ENCODE results near the gene OGFOD1.

OGFOD1 gene

DNA sequence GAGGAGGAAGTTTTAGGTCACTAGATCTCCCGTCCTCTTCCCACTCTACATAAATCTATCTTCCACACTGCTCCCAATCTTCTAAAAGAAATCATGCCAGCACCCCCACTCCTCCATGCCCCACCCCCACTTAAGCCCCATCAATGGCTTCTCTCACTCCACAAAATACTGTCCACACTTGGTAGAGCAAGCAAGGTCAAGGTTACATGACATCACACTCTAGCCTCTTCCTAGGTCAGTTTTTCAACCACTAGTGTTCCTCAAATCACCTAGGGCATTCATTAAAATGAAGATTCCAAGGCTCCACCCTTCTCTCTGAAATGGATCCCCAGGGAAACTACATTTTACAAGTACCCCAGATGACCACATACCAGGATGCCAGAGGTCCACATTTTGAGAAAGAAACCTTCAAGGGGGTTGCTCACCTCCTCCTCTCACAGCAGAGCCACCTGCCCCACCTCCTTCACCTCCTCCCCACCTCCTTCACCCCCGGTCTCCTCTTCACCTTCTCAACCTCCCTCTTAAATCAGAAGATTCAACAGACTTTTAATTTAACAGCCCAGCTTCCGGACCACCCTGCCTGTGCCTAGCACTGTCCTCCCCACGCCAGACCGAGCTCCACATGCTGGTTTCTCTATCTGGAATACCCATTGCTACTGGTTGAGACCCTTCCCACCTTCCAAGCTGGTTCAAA, 29.2 kb upstream of the OGFOD1 start:
- Mint-ChIP-seq H3K27ac (peak overlapping the region; percentile 66), H3K36me3 (ENCODE audit: low read depth) (peaks cover 11% of the 10 kb centered on the region), H3K4me3 (no peak overlapping the region), H3K27me3 (no peaks in the 10 kb centered on the region), H3K4me1 (ENCODE audit: low read depth) (peaks cover 43% of the 10 kb centered on the region), H3K9me3 (no peaks in the 10 kb centered on the region)
- intact Hi-C loops (cut with micrococcal nuclease), result no loop called here

DNA sequence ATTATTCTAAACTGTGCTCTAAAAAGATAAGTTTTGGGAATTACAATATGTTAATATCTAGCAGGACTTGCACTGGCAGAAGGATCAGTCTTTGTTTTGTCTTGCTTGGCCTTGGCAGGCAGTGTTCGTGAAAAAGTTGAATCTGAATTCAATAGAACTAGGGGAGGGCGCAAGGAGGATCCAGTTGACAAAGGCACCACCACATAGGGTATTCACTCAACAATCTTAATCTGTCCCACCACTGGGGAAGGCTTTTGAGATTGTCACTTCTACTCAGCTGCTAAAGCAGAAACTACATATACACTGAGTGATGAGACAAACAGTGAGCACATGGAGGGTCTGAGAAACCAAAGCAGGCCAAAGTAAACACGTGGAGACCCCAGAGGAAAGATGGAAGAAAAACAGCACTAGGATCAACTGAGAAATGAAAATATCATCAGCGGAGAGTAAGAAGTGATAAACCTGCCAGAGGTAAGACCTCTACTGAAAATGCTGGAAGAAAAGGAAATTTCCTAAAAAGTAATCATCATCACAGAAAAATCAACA, 28.4 kb upstream of the OGFOD1 start:
- Mint-ChIP-seq H3K4me1 (ENCODE audit: low read depth) (peaks cover 43% of the 10 kb centered on the region), H3K27me3 (no peaks in the 10 kb centered on the region), H3K9me3 (no peaks in the 10 kb centered on the region), H3K4me3 (no peak overlapping the region), H3K36me3 (ENCODE audit: low read depth) (peaks cover 11% of the 10 kb centered on the region), H3K27ac (peak overlapping the region; percentile 66)
- intact Hi-C loops (cut with micrococcal nuclease), result no loop called here

DNA sequence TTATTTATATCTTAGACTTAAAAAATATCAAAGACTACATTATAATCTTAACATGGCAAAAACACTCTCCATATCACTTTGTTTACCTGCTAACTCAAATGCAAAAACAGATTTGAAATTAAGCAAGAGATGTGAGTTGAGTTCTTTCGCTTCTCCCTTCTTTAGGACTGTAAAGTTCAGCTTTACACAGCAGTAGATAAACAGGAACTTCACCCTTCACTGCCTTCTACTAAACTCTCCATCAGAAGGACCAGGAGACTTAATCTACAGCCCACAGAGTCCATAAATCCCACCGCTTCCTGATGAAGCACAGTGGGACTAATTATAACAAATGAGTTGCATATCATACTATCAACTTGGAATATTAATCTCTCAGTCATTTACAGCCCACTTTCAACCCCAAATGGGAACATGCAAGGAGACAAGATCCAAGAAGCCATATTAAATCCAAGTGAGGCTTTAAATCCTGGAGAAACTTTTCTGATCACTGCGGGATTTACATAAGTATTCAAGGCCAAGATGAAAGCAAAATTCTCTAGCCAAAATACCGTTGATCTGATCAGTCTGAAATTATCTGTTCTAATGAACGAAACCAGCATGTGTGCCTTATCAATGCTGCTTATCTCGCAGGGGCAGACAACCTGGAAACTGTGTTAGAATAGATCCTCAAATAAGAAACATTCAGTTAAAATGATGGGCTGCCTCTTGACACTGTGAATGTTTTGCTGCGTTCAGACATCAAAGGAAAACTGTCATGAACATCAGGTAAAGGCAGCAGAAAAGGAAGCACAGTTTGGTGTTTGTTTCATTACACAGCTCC, 27.6 kb upstream of the OGFOD1 start:
- peaks cover 11% of the 10 kb centered on the region for H3K36me3 Mint-ChIP-seq (ENCODE audit: low read depth)
- H3K27me3 Mint-ChIP-seq, result no peaks in the 10 kb centered on the region
- peaks cover 43% of the 10 kb centered on the region for H3K4me1 Mint-ChIP-seq (ENCODE audit: low read depth)
- no peaks in the 10 kb centered on the region for H3K9me3 Mint-ChIP-seq
- peak overlapping the region; percentile 87 for H3K27ac Mint-ChIP-seq
- intact Hi-C loops (cut with micrococcal nuclease), result no loop called here
- H3K4me3 Mint-ChIP-seq, result peak overlapping the region; percentile 97

DNA sequence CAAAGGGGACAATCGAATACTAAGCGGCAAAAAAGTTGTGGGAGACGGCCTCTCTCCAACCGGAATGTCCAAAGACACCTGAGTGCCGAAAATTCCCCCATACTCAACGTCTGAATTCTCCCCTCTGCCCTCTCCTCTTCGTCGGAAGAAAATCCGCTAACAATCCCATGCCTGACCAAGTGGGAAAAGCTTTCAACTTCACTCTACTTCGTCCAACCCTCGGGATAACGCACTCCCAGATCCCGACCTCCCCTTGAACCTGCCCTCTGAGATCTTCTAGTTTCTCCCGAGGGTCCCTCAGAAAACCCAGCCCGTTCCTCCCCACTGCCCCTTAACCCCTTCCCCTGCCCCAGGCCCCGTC, 27.0 kb upstream of the OGFOD1 start:
- H3K4me3 Mint-ChIP-seq, result peak overlapping the region; percentile 97
- intact Hi-C loops (cut with micrococcal nuclease), result no loop called here
- no peaks in the 10 kb centered on the region for H3K9me3 Mint-ChIP-seq
- peaks cover 11% of the 10 kb centered on the region for H3K36me3 Mint-ChIP-seq (ENCODE audit: low read depth)
- peaks cover 43% of the 10 kb centered on the region for H3K4me1 Mint-ChIP-seq (ENCODE audit: low read depth)
- peak overlapping the region; percentile 87 for H3K27ac Mint-ChIP-seq
- H3K27me3 Mint-ChIP-seq, result no peaks in the 10 kb centered on the region

DNA sequence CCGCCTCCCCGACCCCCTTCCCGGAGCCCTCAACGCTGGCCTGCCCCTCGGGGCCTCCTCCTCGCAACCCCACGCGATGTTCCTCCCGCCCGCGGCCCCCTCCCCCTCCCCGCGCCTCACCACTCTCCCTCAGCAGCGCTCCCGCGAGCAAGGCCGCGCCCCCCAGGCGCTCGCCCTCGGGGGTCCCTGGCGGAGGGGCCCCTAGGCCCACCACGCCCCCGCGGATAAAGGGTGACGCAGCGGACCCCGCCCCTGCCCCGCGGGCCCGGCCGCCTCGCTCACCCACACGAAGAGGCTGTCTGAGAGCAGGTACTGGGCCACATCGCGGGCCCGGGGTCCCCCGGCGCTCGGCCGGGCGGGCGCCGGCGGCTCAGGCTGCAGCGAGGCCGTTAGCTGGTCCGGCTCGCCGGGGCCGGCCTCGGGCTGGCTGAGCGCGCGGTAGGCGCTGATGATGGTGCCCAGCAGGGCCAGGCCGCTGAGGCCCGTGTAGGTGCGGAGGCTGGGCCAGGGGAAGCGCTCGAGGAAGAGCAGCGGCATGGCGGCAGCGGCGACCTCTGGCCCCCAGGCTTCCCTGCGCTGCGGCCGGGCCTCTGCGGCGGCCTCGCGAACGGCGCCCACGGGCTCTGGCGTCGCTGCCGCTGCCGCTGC, 26.4 kb upstream of the OGFOD1 start:
- Mint-ChIP-seq H3K9me3 (no peaks in the 10 kb centered on the region), H3K27ac (peak overlapping the region; percentile 87), H3K4me1 (ENCODE audit: low read depth) (peaks cover 43% of the 10 kb centered on the region), H3K4me3 (peak overlapping the region; percentile 97), H3K27me3 (no peaks in the 10 kb centered on the region), H3K36me3 (ENCODE audit: low read depth) (peaks cover 11% of the 10 kb centered on the region)
- intact Hi-C loops (cut with micrococcal nuclease), result loop anchor here (1.0 kb wide), 1 partner anchor 26 kb away; the partner anchor contains the start of genes NUDT21 and OGFOD1

DNA sequence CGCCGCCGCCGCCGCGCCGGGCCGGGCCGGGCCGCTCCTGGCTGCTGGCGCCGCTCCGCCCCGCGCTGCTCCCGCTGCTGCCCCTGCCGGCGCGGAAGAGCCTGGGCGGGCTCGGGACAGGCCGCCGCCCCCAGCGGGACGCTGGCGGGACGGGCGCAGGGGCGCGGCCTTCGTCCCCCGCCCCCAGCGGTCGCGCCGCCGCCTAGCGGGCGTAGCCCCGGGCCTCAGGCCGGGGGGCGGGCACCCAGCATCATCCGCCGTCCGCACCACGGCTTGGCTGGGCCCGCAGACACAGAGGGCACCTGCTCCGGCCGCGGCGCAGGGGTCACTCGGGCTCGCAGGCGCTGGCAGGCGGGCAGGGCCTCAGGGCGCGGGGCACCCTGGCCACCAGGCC, 25.9 kb upstream of the OGFOD1 start, which contains the start of gene AMFR:
Gene AMFR, minus strand, starts transcription at position 107 of the 394 bp plus-strand sequence. CDS start 218 bp downstream, outside the sequence.
- intact Hi-C loops (cut with micrococcal nuclease), result loop anchor here (1.0 kb wide), 1 partner anchor 26 kb away; the partner anchor contains the start of genes NUDT21 and OGFOD1
- no peaks in the 10 kb centered on the region for H3K27me3 Mint-ChIP-seq
- H3K36me3 Mint-ChIP-seq (ENCODE audit: low read depth), result peaks cover 10% of the 10 kb centered on the region
- peaks cover 37% of the 10 kb centered on the region for H3K4me1 Mint-ChIP-seq (ENCODE audit: low read depth)
- peak within 1 kb of the TSS; percentile 87 for H3K27ac Mint-ChIP-seq
- H3K9me3 Mint-ChIP-seq, result no peaks in the 10 kb centered on the region
- peak within 1 kb of the TSS; percentile 97 for H3K4me3 Mint-ChIP-seq

DNA sequence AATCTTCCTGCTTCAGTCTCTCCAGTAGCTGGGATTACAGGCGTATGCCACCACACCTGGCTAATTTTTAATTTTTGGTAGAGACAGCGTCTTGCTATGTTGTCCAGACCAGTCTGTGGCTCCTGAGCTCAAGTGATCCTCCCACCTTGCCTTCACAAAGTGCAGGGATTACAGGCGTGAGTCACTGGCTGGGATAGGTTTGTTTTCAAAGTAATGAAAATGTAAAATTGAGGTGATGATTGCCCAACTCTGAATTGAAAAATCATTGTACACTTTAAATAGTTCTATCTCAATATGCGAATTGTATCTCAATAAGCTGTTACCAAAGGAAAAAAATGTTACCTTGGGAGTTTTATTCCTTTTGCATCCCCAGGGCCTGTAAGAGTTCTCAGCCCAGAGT, 24.8 kb upstream of the OGFOD1 start:
- H3K36me3 Mint-ChIP-seq (ENCODE audit: low read depth), result peaks cover 20% of the 10 kb centered on the region
- H3K27ac Mint-ChIP-seq, result no peak overlapping the region
- H3K9me3 Mint-ChIP-seq, result no peaks in the 10 kb centered on the region
- H3K4me3 Mint-ChIP-seq, result no peak overlapping the region
- H3K4me1 Mint-ChIP-seq (ENCODE audit: low read depth), result peaks cover 31% of the 10 kb centered on the region
- no peaks in the 10 kb centered on the region for H3K27me3 Mint-ChIP-seq
- intact Hi-C loops (cut with micrococcal nuclease), result no loop called here

DNA sequence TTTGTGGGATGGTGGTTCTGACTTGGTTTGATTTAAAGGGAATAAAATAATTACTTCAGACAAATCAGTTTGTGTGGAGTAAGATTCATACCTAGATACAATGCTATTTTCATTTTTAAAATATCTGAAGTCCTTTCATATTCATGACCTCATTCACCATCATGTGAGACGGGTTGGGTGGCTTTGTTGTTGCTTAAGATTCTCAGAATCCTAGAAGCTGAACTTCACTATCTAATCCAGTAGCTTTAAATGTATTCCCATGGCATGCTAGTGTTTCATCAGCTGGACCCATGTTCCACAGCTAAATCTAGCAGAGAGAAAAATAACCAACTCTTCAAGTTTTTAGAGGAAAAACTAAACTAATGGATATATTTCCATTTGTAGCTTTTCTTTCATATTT, 23.3 kb upstream of the OGFOD1 start:
- H3K27me3 Mint-ChIP-seq, result no peaks in the 10 kb centered on the region
- H3K9me3 Mint-ChIP-seq, result no peaks in the 10 kb centered on the region
- intact Hi-C loops (cut with micrococcal nuclease), result no loop called here
- no peak overlapping the region for H3K27ac Mint-ChIP-seq
- H3K36me3 Mint-ChIP-seq (ENCODE audit: low read depth), result peaks cover 34% of the 10 kb centered on the region
- no peak overlapping the region for H3K4me3 Mint-ChIP-seq
- H3K4me1 Mint-ChIP-seq (ENCODE audit: low read depth), result peaks cover 16% of the 10 kb centered on the region

DNA sequence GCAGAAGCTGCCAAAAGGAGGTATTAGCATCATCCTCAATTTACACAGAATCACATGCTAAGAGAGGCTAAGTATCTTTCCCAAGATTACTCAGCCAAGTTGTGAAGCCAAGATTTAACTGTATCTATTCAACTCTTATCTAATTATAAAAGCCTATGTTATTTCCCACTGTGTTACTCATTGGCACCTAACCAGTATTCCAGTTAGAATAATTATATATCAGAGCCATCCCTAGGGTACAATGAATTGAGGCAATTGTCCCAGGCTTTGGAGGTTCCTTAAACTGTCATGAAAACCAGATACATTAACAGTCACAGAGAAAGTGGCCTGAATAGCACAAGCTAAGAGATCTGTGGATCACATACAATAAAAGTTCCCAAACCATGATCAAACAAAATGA, 15.1 kb upstream of the OGFOD1 start:
- Mint-ChIP-seq H3K4me3 (no peak overlapping the region), H3K27ac (peak overlapping the region; percentile 27), H3K4me1 (ENCODE audit: low read depth) (no peaks in the 10 kb centered on the region), H3K9me3 (no peaks in the 10 kb centered on the region), H3K27me3 (no peaks in the 10 kb centered on the region), H3K36me3 (ENCODE audit: low read depth) (peaks cover 72% of the 10 kb centered on the region)
- intact Hi-C loops (cut with micrococcal nuclease), result no loop called here

DNA sequence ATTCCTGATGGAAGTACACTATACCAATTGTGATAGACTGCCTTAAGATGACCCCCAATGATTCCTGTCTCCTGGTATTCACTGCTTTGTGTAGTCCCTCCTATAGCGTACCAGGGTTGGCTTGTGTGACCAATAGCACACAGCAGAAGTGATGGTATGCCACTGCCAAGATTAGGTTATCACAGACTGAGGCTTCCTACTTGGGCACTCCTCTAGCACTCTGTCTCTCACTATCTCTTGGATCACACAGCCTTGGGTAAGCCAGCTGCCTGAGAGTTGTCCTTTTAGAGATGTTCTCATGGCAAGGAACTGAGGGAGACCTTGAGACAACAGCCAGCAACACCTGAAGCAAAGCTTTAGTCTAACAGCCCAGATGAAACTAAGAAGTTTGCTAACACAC, 13.3 kb upstream of the OGFOD1 start:
- H3K9me3 Mint-ChIP-seq, result no peaks in the 10 kb centered on the region
- no peak overlapping the region for H3K4me3 Mint-ChIP-seq
- no peaks in the 10 kb centered on the region for H3K4me1 Mint-ChIP-seq (ENCODE audit: low read depth)
- H3K27me3 Mint-ChIP-seq, result no peaks in the 10 kb centered on the region
- intact Hi-C loops (cut with micrococcal nuclease), result no loop called here
- no peak overlapping the region for H3K27ac Mint-ChIP-seq
- peaks cover 73% of the 10 kb centered on the region for H3K36me3 Mint-ChIP-seq (ENCODE audit: low read depth)

DNA sequence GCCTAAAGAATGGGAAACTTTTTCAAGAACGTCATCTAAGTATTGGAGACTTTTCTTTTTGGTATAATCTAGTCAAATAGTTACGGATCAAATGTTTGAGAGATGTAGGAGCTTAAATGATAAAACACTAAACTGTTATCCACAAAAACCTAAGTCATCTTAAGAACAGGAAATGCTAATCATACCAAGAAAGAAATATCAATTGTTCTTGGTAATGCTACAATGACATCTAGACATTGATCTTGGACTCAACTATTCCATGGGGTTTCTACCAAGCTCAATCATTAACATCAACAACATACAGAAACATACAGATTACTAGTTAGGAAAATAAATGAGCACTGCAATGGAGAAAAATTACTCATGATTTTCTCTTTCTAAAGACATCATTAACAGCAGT, 4.1 kb upstream of the OGFOD1 start:
- H3K27ac Mint-ChIP-seq, result no peak overlapping the region
- intact Hi-C loops (cut with micrococcal nuclease), result no loop called here
- H3K36me3 Mint-ChIP-seq (ENCODE audit: low read depth), result peaks cover 61% of the 10 kb centered on the region
- no peaks in the 10 kb centered on the region for H3K9me3 Mint-ChIP-seq
- peaks cover 24% of the 10 kb centered on the region for H3K4me1 Mint-ChIP-seq (ENCODE audit: low read depth)
- H3K27me3 Mint-ChIP-seq, result no peaks in the 10 kb centered on the region
- no peak overlapping the region for H3K4me3 Mint-ChIP-seq

DNA sequence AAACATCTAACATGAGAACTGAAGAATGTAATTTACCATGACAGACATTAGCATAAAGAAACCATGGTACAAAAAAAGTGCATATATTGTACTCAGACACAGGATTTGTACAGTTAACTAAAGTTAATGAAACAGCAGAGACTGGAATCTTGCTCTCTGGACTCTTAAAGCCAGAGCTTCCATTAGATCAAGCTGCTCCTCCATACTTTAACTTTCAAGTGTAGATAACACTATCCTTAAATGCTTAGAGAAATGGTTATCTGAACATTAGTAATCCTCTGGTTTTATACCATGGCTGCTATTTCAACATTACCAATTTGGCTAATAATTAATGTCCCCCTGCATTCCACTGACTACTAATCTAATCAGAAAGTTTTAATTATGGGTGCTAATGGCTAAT, 3.3 kb upstream of the OGFOD1 start:
- no peaks in the 10 kb centered on the region for H3K27me3 Mint-ChIP-seq
- intact Hi-C loops (cut with micrococcal nuclease), result no loop called here
- peaks cover 29% of the 10 kb centered on the region for H3K4me1 Mint-ChIP-seq (ENCODE audit: low read depth)
- H3K4me3 Mint-ChIP-seq, result no peak overlapping the region
- no peak overlapping the region for H3K27ac Mint-ChIP-seq
- no peaks in the 10 kb centered on the region for H3K9me3 Mint-ChIP-seq
- H3K36me3 Mint-ChIP-seq (ENCODE audit: low read depth), result peaks cover 54% of the 10 kb centered on the region

DNA sequence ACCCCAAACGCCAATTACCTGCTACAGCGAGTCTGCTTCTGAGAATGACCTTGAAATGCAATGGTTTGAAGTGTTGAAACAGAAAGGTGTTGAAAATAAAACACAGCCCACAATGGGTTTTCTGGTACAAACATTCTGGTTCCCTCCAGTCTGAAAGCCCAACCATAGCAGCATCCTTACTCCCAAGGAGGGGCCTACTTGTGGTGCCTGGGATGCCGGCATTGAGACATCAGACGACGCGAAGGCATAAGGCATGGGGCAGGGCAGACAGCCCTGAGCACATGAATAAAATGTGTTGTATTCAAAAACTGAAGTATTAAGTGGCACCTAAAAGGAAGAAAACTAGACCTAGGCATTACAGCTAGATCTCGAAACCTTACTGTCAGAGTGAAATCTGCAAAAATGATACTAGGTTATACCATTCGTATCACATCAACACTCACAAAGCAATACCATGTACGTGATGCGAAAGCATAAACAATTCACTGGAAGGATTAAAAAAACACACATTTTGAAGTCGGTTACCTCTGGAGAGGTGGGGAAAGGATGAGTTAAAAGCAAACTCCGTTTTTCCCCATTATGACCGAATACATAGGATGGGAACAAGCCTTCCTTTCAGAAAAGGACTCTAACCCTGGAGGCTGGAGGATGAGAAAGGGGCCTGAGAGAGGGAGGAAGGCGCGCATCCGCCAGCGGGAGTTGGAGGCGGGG, 924 bp upstream of the OGFOD1 start:
- no peaks in the 10 kb centered on the region for H3K9me3 Mint-ChIP-seq
- no peaks in the 10 kb centered on the region for H3K27me3 Mint-ChIP-seq
- H3K4me3 Mint-ChIP-seq, result peak overlapping the region; percentile 89
- peaks cover 53% of the 10 kb centered on the region for H3K36me3 Mint-ChIP-seq (ENCODE audit: low read depth)
- H3K4me1 Mint-ChIP-seq (ENCODE audit: low read depth), result peaks cover 29% of the 10 kb centered on the region
- intact Hi-C loops (cut with micrococcal nuclease), result no loop called here
- peak overlapping the region; percentile 87 for H3K27ac Mint-ChIP-seq

All from dendritic cell treated with granulocyte-macrophage colony-stimulating factor and Interleukin-4, amounts not matched to agents 40 ng/mL and 50 ng/mL, for 4 days (primary cell).